A673 (cell line): Measurements from ENCODE around the gene DNAH5.

ENCODE experiments used
- CTCF ChIP-seq: fragments of 300-800, 200-600 bp; sonication (generic); conservative IDR thresholded peaks from 2 replicates; pipeline ENCODE4 v1.5.1; 2017; ENCODE audit warnings: low read depth, mild to moderate bottlenecking, antibody characterized with exemption, low read length, moderate library complexity, mixed read lengths
- EZH2 ChIP-seq: fragments of 200-600 bp; sonication (generic); IDR thresholded peaks from 2 replicates; pipeline ENCODE4 v1.6.1; 2017; ENCODE audit warnings: borderline replicate concordance, low read depth, mild to moderate bottlenecking, mixed read lengths, antibody characterized with exemption, low read length; ENCODE audit not compliant: poor library complexity, severe bottlenecking

GRCh38 chr5:13674391-13674790 lies 270.1 kb downstream of the DNAH5 start:
- TF ChIP-seq CTCF = no peak
- no peak for TF ChIP-seq EZH2
